GM04503 (cell line): ENCODE measurements around the gene AMY2A.
"Not testable (repeated sequence)": the region's sequence is repeated elsewhere in the genome, so short reads cannot be mapped to it uniquely, and the experiment has no call there.

ENCODE experiments used
- DNase-seq: peaks from one replicate; pipeline ENCODE4 v3.0.0-alpha.2; 2012; ENCODE audit warnings: low read depth

Gene AMY2A

DNA sequence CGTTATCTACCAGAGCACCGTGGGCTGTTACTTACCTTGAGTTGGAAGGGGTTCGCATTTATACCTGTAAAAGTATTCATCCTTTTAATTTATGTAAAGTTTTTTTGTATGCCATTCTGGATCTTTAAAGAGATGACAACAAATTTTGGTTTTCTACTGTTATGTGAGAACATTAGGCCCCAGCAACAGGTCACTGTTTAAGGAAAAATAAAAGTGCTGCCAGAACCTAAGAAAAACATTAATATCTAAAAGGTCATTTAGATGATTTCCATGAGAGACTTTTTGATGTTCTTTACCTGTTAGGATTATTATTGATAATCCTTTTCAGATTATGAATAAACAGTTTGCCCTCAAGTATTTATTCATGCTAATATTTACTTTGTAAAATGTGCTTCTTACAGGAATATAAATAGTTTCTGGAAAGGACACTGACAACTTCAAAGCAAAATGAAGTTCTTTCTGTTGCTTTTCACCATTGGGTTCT, at the start of gene AMY2A:
AMY2A (plus strand) TSS at position 434 of the 484 bp plus-strand sequence; CDS start at position 448, 14 bp downstream.
- DNase-seq, result not testable (repeated sequence)

DNA sequence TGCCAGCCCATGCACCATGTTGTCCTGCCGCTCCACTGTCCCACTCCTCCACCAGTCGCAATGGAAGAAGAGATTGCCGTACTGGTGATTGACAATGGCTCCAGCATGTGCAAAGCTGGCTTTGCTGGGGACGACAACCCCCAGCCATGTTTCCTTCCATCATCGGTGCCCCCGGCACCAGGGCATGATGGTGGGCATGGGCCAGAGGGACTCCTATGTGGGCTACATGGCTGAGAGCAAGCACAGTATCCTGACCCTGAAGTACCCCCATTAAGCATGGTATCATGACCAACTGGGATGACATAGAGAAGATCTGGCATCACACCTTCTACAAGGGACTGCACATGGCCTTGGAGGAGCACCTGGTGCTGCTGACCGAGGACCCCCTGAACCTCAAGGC, 47.7 kb upstream of the AMY2A start:
- no peak for DNase-seq

GRCh38 chr1:103571289-103571688, 45.9 kb upstream of the AMY2A start, which contains the start of gene AMY2B:
Gene AMY2B (plus strand): TSS chr1:103571589. CDS start chr1:103571603, 14 bp downstream.
- not testable (repeated sequence) for DNase-seq

DNA sequence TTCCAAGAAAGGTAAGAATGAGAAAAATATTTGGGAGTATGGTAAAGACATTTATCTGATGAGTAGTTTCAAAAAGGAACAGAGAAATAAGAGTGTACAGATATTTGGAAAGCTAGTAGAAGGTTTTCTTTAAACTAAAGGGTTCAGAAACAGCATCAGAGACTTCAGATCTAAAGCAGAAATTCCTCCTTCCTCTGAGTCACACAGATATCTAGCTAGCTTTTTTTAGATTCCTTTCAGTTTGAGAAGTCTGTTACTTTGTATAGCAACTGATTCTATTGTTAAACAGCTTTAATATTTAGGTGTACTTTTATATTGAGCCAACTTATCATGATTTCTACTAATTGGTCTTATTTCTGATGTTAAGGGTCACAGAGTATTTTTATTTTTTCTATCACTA, 41.2 kb upstream of the AMY2A start:
- no peak for DNase-seq

DNA sequence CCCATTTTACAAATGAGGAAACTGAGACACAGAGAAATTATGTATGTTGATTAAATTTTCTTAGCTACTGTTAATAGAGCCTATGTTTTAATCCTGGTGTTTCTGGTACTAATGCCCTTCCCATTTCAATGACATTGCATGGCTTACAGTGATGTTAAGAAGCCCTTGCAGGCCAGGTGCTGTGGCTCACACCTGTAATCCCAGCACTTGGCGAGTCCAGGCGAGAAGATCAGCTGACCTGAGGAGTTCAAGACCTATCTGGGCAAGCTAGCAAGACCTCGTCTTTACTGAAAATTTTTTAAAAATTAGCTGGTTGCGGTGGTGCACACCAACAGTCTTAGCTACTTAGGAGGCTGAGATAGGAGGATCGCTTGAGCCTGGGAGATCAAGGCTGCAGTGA, 40.4 kb upstream of the AMY2A start:
- not testable (repeated sequence) for DNase-seq

GRCh38 chr1:103582464-103582863, 34.8 kb upstream of the AMY2A start:
- DNase-seq, result no peak

GRCh38 chr1:103583887-103584286, 33.3 kb upstream of the AMY2A start:
- no peak for DNase-seq

DNA sequence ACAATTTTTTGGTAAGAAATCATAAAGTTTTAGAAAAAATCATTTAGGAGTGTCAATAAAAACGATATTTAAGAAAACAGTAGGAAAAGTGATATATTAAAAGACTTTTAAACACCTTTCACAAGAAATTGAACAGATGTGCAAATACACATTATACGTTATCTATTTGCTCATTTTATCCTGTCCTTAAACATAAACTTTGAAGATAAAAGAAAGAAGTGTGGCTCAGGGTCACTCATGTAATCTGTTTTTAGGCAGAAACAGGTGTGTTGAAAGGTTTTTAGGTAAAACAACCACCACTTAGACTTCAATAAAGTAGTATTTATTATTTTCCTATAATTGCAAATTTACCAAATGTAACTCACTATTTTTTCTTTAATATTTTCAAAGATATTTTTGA, 32.7 kb upstream of the AMY2A start:
- DNase-seq, result no peak

GRCh38 chr1:103602740-103603139, 14.5 kb upstream of the AMY2A start:
- not testable (repeated sequence) for DNase-seq

DNA sequence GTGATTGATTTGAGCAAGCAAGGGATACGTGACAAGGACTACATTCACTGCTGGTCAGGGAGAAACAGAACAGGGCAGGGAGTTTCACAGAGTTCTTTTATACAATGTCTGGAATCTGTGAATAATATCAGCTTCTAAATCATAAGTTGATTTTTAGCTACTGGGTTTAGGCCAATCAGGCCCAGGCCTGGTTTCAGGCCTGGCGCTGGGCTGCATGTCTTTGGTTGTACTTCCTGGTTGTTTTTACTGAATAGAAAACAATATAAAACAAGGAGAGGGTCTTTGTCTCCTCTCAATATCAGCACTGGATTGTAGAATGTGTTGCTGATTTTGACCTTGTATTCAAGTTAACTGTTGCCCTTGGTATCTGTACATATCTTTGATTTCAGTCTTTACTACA, 865 bp upstream of the AMY2A start:
- no peak for DNase-seq

- not testable (repeated sequence) for DNase-seq
Observed at GRCh38 chr1:103627436-103627835, 10.2 kb downstream of the AMY2A start.

GRCh38 chr1:103641194-103641593, 24.0 kb downstream of the AMY2A start:
- DNase-seq, result not testable (repeated sequence)

DNA sequence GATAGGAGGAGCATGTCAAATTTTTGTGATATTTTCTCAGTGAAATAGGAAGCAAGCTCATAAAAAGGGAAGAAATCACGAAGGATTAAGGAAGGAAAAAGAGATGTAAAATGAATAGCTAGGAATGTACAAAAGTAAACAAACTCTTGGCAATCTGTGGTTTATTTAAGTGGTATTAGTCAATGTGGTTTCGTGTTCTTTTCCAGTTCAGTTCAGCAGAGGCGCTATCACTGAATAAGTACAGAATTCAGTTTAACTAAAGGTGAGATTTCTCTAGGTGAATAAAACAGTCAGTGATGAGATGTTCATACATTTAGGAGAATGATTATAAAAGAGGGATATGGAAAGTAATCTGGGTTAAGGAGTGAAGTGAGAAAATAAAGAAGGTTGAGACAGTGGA, 26.7 kb downstream of the AMY2A start:
- not testable (repeated sequence) for DNase-seq

- DNase-seq, result not testable (repeated sequence)
Observed at GRCh38 chr1:103650305-103650704, 33.1 kb downstream of the AMY2A start.

- DNase-seq, result not testable (repeated sequence)
Observed at GRCh38 chr1:103650889-103651288, 33.7 kb downstream of the AMY2A start.

DNA sequence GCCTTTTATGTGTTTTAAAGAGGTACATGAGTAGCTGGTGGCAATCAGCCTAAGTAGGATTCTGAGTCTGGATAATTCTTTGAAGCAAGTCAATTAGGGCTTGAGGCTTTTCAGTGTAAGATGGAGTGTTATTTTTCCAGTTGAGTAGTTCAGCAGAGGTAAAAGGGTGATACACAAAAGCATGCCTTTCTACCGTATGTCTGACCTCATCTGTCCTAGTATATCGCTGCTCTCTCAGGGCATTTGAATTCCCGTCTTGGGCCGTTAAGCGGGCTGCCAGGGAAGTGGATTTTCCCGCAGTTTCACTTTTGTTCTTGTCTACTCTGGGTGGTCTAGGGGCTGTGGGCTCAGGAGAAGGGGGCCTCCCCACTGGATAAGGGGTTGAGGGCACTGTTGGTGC, 36.9 kb downstream of the AMY2A start:
- DNase-seq, result not testable (repeated sequence)

DNA sequence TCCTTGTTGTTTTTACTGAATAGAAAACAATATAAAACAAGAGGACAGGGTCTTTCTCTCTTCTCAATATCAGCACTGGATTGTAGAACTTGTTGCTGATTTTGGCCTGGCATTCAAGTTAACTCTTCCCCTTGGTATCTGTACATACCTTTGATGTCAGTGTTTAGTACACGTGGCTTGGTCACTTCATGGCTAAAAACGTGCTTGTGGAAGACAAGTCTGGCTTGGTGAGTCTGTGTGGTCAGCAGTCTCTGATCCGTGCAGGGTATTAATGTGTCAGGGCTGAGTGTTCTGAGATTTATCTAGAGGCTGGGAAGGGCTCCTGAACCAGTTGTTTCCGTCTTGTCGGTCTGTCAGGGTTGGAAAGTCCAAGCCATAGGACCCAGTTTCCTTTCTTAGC, 38.2 kb downstream of the AMY2A start, which contains the start of gene AMY1A:
AMY1A (plus strand) TSS at position 301 of the 400 bp plus-strand sequence. CDS start 571 bp downstream, outside the sequence.
- not testable (repeated sequence) for DNase-seq
